Suprapubic skin (tissue), 4 donors: ENCODE results near the gene BNC2. TPM values are rescaled to one million over a fixed set of nuclear protein-coding genes. Genes with fewer than 3 reads are reported as not detected.

Source experiments
- DNase-seq, 2 donors: peaks; one replicate each; pipeline ENCODE4 v3.0.0-alpha.2; 2019; ENCODE audit warnings: low spot score in 2 of 2
- H3K27ac ChIP-seq: fragments of 200-600 bp; sonication (generic); one replicate; pipeline ENCODE4 v1.5.1; 2019
- H3K27me3 ChIP-seq: fragments of 200-600 bp; sonication (generic); one replicate; pipeline ENCODE4 v1.5.1; 2019
- H3K36me3 ChIP-seq: fragments of 200-600 bp; sonication (generic); one replicate; pipeline ENCODE4 v1.5.1; 2019
- H3K4me1 ChIP-seq: fragments of 200-600 bp; sonication (generic); one replicate; pipeline ENCODE4 v1.5.1; 2019
- H3K4me3 ChIP-seq: fragments of 200-600 bp; sonication (generic); one replicate; pipeline ENCODE4 v1.5.1; 2019; ENCODE audit warnings: mild to moderate bottlenecking
- H3K9me3 ChIP-seq: fragments of 200-600 bp; sonication (generic); one replicate; pipeline ENCODE4 v1.5.1; 2019
- CTCF ChIP-seq, 2 donors: fragments of 200-600 bp in 1 of 2; fragments of 450-650 bp in 1 of 2; sonication (generic) in 1 of 2; IDR thresholded peaks; one replicate each; pipeline ENCODE4 v1.5.1; 2016 to 2019; ENCODE audit warnings: antibody characterized with exemption in 2 of 2, mild to moderate bottlenecking in 1 of 2, moderate library complexity in 1 of 2
- EP300 ChIP-seq: sonication (generic); formaldehyde crosslinking; IDR thresholded peaks from one replicate; pipeline ENCODE4 v1.6.1; 2017; ENCODE audit warnings: antibody characterized with exemption
- POLR2A ChIP-seq, 2 donors: fragments of 450-650 bp; IDR thresholded peaks; one replicate each; pipeline ENCODE4 v1.6.1; 2017; ENCODE audit warnings: antibody characterized with exemption in 2 of 2, mild to moderate bottlenecking in 2 of 2, moderate library complexity in 2 of 2
- POLR2AphosphoS5 ChIP-seq, 3 donors: sonication (generic); formaldehyde crosslinking; IDR thresholded peaks; one replicate each; pipeline ENCODE4 v1.6.1; 2017; ENCODE audit warnings: antibody characterized with exemption in 3 of 3
- WGBS: methylation state at CpG from one replicate; pipeline ENCODE4 v1.1.5; 2018; 5-methylcytosine and 5-hydroxymethylcytosine counted together
- total RNA-seq, 4 donors: library from RNA; depleted of rRNA; stranded (reverse); fragments of >200 nt; gene quantifications; one replicate each; pipeline ENCODE4 v1.1.0, GENCODE V29; 2016

The BNC2 gene
- total RNA-seq, 4 donors from 2014 or later: 6.5 to 12.3 (median 8.9) TPM

DNA sequence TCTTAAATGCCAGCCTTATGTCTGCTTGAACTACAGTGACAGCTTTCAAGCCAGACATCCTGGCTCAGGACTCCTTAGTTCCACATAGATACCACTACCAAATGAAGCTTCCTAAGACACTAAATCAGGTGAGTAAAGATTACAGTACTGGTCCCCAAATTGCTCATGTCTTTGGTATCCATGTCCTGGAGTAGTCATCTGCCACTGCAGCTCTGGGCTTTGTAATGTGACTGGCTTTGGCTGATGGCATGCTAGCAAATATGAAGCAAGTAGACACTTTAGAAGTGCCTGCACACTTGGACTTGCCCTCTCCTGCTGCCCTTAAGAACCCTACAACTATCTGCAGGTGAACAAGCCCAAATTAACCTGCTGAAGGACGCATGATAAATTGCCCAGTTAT is 334.9 kb downstream of the BNC2 start:
- no peak overlapping the region for H3K27ac ChIP-seq
- WGBS: 87% methylated on average over 1 of the region's 1 CpG
- no peak for DNase-seq
- H3K36me3 ChIP-seq: no peaks in the 10 kb centered on the region
- H3K4me3 ChIP-seq: no peak overlapping the region
- no peaks in the 10 kb centered on the region for H3K27me3 ChIP-seq
- no peaks in the 10 kb centered on the region for H3K9me3 ChIP-seq
- no peaks in the 10 kb centered on the region for H3K4me1 ChIP-seq
- no peak for TF ChIP-seq EP300
- no peak for TF ChIP-seq POLR2AphosphoS5 (IDR thresholded peaks at IDR 0.05)
- no peak for TF ChIP-seq POLR2A (IDR thresholded peaks at IDR 0.05)
- TF ChIP-seq CTCF (IDR thresholded peaks at IDR 0.05): no peak

- DNase-seq: no peak
- 72% methylated on average over 2 of the region's 2 CpGs for WGBS
- TF ChIP-seq POLR2AphosphoS5 (IDR thresholded peaks at IDR 0.05): no peak
- TF ChIP-seq EP300: no peak
- TF ChIP-seq POLR2A (IDR thresholded peaks at IDR 0.05): no peak
- no peak for TF ChIP-seq CTCF (IDR thresholded peaks at IDR 0.05)
These were observed 337.6 kb downstream of the BNC2 start for GRCh38 chr9:16532681-16533450.

DNA sequence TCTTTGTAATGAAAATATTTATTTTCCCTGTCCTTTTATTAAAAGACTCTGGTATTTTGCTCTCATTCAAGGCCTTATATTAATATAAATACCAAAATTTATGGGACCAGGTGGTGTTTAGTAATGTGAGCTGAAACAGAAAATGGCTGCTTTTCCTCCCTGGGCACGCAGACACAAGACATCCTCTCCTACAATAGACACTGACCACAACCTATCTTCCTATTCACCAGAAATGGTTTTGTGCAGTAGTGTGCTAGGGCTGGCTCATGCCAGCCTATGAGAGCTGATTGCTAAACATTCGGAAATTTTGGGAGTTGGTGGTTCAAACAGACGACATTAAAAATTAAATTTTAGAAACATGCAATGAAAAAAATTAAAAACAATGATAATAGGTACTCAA is 338.2 kb downstream of the BNC2 start:
- H3K27ac ChIP-seq: no peak overlapping the region

More at GRCh38 chr9:16532681-16533450, 337.6 kb downstream of the BNC2 start:
- Histone ChIP-seq H3K27me3 (no peaks in the 10 kb centered on the region), H3K9me3 (no peaks in the 10 kb centered on the region), H3K4me1 (no peaks in the 10 kb centered on the region), H3K27ac (no peak overlapping the region), H3K36me3 (no peaks in the 10 kb centered on the region), H3K4me3 (no peak overlapping the region)

GRCh38 chr9:16530669-16531642 is 339.5 kb downstream of the BNC2 start:
- no peak for DNase-seq
- Histone ChIP-seq H3K4me1 (no peaks in the 10 kb centered on the region), H3K4me3 (no peak overlapping the region), H3K9me3 (no peaks in the 10 kb centered on the region), H3K27ac (no peak overlapping the region), H3K36me3 (no peaks in the 10 kb centered on the region), H3K27me3 (no peaks in the 10 kb centered on the region)
- 66% methylated on average over 13 of the region's 13 CpGs for WGBS
- TF ChIP-seq POLR2A (IDR thresholded peaks at IDR 0.05) (no peak), POLR2AphosphoS5 (IDR thresholded peaks at IDR 0.05) (no peak), EP300 (no peak), CTCF (IDR thresholded peaks at IDR 0.05) (no peak)

More for the DNA sequence above, 338.2 kb downstream of the BNC2 start:
- Histone ChIP-seq H3K4me1 (no peaks in the 10 kb centered on the region), H3K27me3 (no peaks in the 10 kb centered on the region), H3K36me3 (no peaks in the 10 kb centered on the region), H3K9me3 (no peaks in the 10 kb centered on the region), H3K4me3 (no peak overlapping the region)
- DNase-seq: no peak
- no peak for TF ChIP-seq EP300
- no peak for TF ChIP-seq POLR2AphosphoS5 (IDR thresholded peaks at IDR 0.05)
- TF ChIP-seq POLR2A (IDR thresholded peaks at IDR 0.05): no peak
- no peak for TF ChIP-seq CTCF (IDR thresholded peaks at IDR 0.05)
- WGBS: 88% methylated on average over 3 of the region's 3 CpGs

GRCh38 chr9:16527573-16527972 is 342.9 kb downstream of the BNC2 start:
- H3K9me3 ChIP-seq: no peaks in the 10 kb centered on the region
- no peak for TF ChIP-seq CTCF (IDR thresholded peaks at IDR 0.05)
- no peak for TF ChIP-seq POLR2A (IDR thresholded peaks at IDR 0.05)
- no peak for TF ChIP-seq EP300
- TF ChIP-seq POLR2AphosphoS5 (IDR thresholded peaks at IDR 0.05): no peak
- WGBS: 91% methylated on average over 9 of the region's 9 CpGs
- DNase-seq: no peak
- H3K4me3 ChIP-seq: no peak overlapping the region
- H3K27ac ChIP-seq: no peak overlapping the region
- H3K4me1 ChIP-seq: peaks cover 3% of the 10 kb centered on the region
- H3K36me3 ChIP-seq: no peaks in the 10 kb centered on the region
- no peaks in the 10 kb centered on the region for H3K27me3 ChIP-seq
